HG03571 (cell line): ENCODE results near the gene WDR81.
"Not testable (repeated sequence)": the region's sequence is repeated elsewhere in the genome, so short reads cannot be mapped to it uniquely, and the experiment has no call there.

Source experiments
- ATAC-seq: cut with Tn5 transposase; IDR thresholded peaks from one replicate; pipeline ENCODE4 v1.9.1; 2021; ENCODE audit not compliant: unreplicated experiment

WDR81 gene

DNA sequence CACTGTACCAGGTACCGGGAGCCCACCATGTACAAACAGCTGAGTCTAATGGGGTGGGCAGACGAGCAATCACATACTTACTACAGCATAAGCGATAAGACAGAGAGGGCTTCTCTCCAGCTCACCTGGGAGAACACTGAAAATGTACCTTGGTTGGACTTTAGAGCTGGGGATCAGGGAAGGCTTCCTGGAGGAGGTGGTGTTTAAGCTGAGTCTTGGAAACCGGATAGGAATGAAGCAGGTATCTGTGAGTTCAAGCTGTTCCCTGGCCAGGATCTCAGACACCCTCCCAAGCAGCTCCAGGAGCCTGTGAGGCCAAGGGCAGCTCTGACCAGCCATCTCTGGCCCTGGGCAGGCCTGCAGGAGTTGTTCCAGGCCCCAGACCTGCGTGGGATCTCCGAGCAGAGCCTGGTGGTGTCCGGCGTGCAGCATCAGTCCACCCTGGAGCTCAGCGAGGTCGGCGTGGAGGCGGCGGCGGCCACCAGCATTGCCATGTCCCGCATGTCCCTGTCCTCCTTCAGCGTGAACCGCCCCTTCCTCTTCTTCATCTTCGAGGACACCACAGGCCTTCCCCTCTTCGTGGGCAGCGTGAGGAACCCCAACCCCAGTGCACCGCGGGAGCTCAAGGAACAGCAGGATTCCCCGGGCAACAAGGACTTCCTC is 29.4 kb downstream of the WDR81 start:
- no peak for ATAC-seq

DNA sequence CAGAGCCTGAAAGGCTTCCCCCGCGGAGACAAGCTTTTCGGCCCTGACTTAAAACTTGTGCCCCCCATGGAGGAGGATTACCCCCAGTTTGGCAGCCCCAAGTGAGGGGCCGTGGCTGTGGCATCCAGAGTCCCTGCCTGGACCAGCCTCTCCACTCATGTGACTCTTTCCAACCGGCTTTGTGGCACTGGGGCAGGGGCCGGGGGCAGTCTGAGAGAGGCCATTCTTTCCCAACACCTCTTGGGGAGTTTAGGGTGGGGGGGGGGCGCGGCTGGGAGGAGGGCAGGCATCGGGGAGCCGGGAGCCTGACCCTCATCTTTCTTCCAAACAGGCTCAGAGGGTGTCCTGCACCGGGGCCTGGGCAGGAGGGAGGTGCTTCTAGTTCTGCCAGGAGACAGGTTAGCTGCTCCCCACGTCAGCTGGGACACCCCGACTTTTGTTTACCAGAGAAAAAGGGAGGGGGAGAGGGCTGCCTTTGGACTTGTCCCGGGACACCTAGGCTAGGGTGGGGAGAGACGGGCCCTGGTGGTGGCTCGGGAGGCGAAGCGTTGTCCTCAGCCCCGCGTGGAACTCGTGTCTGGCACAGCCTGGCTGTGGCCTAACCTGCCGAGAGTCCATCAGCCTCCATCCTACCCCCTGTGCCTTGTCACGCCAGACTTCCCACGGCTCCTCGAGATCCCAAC is 30.1 kb downstream of the WDR81 start:
- ATAC-seq, result no peak

DNA sequence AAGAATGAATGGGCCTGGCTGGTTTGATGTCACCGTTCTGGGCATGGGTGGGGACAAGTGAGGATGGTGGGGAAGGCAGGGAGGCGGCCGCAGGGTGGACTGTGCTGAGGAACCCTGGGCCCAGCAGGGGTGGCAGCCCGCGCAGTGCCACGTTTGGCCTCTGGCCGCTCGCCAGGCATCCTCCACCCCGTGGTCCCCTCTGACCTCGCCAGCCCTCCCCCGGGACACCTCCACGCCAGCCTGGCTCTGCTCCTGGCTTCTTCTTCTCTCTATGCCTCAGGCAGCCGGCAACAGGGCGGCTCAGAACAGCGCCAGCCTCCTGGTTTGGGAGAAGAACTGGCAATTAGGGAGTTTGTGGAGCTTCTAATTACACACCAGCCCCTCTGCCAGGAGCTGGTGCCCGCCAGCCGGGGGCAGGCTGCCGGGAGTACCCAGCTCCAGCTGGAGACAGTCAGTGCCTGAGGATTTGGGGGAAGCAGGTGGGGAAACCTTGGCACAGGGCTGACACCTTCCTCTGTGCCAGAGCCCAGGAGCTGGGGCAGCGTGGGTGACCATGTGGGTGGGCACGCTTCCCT is 30.8 kb downstream of the WDR81 start:
- ATAC-seq, result no peak

GRCh38 chr17:1755827-1756262 is 31.3 kb downstream of the WDR81 start:
- ATAC-seq, result no peak

GRCh38 chr17:1758807-1759206 is 34.3 kb downstream of the WDR81 start:
- no peak for ATAC-seq

GRCh38 chr17:1759529-1759928 is 35.0 kb downstream of the WDR81 start:
- no peak for ATAC-seq

DNA sequence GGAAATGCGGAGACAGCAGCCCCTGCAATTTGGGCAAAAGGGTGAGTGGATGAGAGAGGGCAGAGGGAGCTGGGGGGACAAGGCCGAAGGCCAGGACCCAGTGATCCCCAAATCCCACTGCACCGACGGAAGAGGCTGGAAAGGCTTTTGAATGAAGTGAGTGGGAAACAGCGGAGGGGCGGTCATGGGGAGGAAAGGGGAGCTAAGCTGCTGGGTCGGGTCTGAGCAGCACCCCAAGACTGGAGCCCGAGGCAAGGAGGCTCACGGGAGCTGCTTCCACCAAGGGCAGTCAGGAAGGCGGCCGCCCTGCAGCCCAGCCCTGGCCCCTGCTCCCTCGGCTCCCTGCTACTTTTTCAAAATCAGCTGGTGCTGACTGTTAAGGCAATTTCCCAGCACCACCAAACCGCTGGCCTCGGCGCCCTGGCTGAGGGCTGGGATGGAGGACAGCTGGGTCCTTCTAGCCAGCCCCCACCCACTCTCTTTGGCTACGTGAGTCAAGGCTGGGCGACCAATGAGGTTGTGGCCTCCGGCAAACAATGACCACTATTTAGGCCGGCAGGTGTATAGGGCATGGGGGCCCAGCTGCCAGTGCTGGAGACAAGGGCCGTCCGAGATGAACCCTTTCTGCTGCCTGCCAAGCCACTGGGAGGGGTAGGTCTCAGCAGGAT is 37.9 kb downstream of the WDR81 start:
- no peak for ATAC-seq

DNA sequence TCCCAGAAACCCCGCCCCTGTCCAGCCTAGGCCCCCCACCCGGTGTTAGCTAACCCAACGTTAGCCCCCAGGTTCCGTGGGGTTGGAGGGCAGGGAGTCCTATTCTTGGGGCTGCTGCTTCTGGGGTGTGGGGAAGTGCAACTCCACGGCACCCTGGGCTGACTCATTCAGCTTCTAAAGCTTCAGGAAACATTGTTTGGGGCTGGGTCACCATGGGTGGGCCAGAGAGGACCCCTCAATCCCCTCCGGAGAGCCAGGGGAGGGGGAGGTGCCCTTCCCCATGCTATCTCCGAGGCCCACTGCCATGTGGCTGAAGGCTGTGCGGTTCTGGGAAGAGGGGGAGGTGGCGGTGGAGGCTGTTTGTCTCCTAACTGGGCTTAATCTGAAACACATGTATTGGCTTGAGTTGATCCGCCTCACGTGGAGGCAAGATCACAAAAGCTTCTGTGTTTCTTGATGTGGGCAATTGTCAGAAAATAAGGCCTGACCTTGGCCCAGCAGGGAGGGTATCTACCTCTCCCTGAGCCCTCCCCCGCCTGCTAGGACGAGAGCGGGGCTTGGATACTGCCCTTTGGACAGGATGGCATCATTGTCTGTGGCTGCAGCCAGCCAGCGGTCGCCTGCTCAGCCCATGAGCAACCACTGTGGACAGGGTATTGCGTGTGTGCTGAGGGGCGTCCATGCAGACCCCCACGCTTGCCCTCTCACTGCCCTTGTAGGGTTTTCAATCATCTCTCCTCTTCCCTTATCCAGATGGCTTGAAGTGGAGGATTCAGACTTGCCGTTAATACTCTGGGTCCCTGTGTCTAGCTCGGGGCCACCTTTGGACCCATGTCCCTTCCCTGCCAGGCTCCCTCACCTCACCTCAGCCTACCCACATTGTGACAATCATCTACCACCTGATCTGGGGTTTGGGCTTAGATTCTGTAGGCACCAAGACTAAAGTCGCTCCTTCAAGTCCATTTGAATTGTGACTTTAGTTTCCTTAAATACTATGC is 38.7 kb downstream of the WDR81 start:
- no peak for ATAC-seq

GRCh38 chr17:1764284-1764683 is 39.8 kb downstream of the WDR81 start:
- no peak for ATAC-seq

DNA sequence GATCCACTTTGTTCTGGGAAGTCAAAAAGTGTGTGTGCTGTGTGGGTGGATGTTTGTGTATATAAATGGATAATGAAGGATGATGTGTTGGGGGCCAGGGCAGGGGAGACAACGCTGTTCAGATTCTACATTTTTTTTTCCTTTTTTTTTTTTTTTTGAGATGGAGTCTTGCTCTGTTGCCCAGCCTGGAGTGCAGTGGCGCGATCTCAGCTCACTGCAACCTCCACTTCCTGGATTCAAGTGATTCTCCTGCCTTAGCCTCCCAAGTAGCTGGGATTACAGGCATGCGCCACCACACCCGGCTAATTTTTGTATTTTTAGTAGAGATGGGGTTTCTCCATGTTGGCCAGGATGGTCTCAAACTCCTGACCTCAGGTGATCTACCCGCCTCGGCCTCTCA is 40.2 kb downstream of the WDR81 start:
- not testable (repeated sequence) for ATAC-seq

- no peak for ATAC-seq
Observed at GRCh38 chr17:1765576-1765975, 41.1 kb downstream of the WDR81 start.

DNA sequence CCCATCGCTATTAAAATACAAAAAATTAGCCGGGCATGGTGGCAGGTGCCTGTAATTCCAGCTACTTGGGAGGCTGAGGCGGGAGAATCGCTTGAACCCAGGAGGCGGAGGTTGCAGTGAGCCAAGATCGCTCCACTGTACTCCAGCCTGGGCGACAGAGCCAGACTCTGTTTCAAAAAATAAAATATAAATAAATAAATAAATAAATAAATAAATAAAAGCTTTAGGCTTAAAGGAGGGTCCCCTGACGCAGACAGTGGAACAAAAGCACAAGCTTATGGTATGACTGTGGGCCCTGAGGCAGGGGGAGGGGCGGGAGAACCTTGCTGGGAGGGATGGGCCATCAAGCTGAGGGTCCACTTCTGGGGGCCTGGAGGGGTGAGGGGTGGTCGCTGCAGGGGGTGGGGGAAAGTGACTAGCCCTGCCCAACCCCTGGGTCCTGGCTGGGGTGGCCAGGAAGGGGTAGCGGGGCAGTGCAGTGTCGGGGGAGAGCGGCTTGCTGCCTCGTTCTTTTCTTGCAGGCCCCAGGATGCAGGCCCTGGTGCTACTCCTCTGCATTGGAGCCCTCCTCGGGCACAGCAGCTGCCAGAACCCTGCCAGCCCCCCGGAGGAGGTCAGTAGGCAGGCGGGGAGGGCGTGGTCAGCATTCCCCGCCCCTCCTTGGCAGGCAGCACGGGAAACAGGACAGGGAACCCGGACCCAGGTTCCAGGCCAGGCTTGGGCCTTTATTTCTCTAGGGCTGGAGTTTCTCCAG is 42.1 kb downstream of the WDR81 start:
- no peak for ATAC-seq

DNA sequence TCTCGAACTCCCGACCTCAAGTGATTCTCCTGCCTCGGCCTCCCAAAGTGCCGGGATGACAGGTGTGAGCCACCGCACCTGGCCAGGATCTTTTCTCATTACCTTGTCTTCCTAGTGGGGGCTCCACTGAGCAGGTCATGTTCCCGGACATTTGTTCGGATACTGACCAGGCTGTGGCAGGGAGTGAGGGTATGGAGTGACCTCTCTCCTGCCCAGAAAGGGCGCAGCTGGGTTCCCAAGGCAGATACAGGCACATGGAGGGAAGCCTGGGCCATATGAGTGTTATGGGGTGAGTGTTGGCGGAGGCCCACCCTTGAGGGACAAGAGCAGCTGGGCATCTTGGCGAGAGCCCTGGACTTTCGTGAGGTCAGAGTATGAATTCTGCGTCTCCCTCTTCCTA is 42.9 kb downstream of the WDR81 start:
- no peak for ATAC-seq

DNA sequence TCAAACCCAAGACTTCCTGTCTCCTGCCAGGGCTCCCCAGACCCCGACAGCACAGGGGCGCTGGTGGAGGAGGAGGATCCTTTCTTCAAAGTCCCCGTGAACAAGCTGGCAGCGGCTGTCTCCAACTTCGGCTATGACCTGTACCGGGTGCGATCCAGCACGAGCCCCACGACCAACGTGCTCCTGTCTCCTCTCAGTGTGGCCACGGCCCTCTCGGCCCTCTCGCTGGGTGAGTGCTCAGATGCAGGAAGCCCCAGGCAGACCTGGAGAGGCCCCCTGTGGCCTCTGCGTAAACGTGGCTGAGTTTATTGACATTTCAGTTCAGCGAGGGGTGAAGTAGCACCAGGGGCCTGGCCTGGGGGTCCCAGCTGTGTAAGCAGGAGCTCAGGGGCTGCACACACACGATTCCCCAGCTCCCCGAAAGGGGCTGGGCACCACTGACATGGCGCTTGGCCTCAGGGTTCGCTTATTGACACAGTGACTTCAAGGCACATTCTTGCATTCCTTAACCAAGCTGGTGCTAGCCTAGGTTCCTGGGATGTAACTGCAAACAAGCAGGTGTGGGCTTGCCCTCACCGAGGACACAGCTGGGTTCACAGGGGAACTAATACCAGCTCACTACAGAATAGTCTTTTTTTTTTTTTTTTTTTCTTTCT is 45.4 kb downstream of the WDR81 start:
- ATAC-seq, result no peak

DNA sequence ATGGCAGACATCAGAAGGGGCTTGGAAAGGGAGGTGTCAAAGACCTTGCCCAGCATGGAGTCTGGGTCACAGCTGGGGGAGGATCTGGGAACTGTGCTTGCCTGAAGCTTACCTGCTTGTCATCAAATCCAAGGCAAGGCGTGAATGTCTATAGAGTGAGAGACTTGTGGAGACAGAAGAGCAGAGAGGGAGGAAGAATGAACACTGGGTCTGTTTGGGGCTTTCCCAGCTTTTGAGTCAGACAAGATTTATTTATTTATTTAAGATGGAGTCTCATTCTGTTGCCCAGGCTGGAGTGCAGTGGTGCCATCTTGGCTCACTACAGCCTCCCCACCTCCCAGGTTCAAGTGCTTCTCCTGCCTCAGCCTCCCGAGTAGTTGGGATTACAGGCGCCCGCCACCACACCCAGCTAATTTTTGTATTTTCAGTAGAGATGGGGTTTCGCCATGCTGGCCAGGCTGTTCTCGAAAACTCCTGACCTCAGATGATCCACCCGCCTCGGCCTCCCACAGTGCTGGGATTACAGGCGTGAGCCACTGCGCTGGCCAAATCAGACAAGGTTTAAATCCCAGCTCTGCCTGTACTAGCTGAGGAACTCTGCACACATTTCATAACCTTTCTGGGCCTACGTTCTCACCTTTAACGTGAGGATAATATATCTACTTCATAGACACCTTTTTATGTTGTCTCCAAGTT is 48.6 kb downstream of the WDR81 start:
- not testable (repeated sequence) for ATAC-seq

DNA sequence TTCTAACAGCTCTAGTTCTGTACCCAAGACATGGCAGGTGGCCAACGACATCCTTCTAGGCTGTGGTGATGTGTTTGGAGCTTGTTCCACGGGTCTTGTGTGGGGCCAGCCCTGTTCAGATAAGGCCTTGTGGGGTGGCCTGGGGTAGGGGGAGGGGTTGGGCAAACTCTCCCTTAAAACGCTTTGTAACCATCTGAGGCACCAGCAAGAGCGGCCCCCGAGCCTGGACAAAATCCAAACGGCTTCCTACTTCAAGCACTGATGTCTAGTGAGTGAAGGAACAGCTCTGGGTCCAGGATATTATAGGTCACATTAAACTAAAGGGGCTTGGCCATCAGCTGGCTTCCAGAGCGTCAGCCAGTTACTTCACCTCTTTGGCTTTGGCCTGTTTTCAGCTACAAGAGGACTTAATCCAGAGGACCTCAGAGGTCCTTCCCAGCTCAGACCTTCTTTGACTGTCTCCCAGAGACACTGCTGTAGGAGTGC is 49.2 kb downstream of the WDR81 start:
- no peak for ATAC-seq

DNA sequence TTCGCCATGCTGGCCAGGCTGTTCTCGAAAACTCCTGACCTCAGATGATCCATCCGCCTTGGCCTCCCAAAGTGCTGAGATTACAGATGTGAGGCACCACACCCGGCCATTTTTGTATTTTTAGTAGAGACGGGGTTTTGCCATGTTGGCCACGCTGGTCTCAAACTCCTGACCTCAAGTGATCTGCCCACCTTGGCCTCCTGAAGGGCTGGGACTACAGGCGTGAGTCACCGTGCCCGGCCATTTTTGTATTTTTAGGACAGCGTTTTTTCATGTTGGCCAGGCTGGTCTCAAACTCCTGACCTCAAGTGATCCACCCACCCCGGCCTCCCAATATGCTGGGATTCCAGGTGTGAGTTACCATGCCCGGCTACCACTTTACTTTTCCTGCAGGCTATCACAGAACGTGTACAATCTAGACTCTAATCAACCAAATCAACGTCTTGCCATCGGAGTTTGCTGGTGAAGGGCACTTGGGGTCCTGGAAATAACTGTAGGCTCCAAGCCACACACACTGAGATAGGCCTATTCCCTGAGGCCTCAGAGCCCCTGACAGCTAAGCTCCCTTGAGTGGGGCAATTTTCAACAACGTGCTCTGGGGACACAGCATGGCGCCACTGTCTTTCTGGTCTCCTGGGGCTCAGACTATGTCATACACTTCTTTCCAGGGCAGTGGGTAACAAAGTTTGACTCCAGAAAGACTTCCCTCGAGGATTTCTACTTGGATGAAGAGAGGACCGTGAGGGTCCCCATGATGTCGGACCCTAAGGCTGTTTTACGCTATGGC is 50.1 kb downstream of the WDR81 start:
- ATAC-seq, result no peak

- no peak for ATAC-seq
Observed at GRCh38 chr17:1776328-1776727, 51.8 kb downstream of the WDR81 start.
